K562 (cell line): Measurements from ENCODE around the gene SLC25A15. TPM values are rescaled to one million over a fixed set of nuclear protein-coding genes. Genes with fewer than 3 reads are reported as not detected.

Experiments used
- ATAC-seq: fragments of 200-7000 bp; cut with Tn5 transposase; 3 replicates; pipeline ENCODE4 v1.9.1; 2020; ENCODE audit warnings: moderate library complexity
- BruUV-seq: library from RNA; stranded (reverse); fragments of 400-500 nt; replicated peaks from 2 replicates; lab custom pipeline; 2021; lab: Mats Ljungman, UMichigan
- CTCF ChIA-PET: fragments of 300-600 bp; formaldehyde crosslinking; extraction: SDS; loops from one replicate; lab custom pipeline; 2021; ENCODE audit warnings: low intra/inter-chr PET ratio; lab: Yijun Ruan, JAX
- POLR2A ChIA-PET: fragments of 300-600, 350-650 bp; sonication (Branson Sonifier 250); formaldehyde crosslinking; extraction: SDS; loops from one replicate; lab custom pipeline; 2021; ENCODE audit warnings: antibody characterized with exemption, inconsistent platforms; lab: Yijun Ruan, JAX
- DNase-seq, 4 experiments: peaks; one replicate each; pipeline versions ENCODE4 v3.0.0 to v3.0.0-alpha.2; 2011 to 2018; ENCODE audit warnings: low spot score in 3 of 4, mixed read lengths in 3 of 4; ENCODE audit errors: extremely low read depth in 1 of 4
- FAIRE-seq: peaks from 2 replicates; lab custom pipeline; 2011; peaks lifted over from hg19 to GRCh38; lab: Jason Lieb, UNC
- H2AFZ ChIP-seq: 2 replicates; pipeline ENCODE4 v1.6.0; 2011; ENCODE audit warnings: low read depth, low read length, control low read depth, inconsistent platforms
- H3K27ac ChIP-seq: fragments of 200-600 bp; 3 replicates; pipeline ENCODE4 v1.8.0; 2011; ENCODE audit warnings: low read depth, mild to moderate bottlenecking, control low read depth, inconsistent platforms, low read length, moderate library complexity, mixed read lengths; ENCODE audit errors: extremely low read depth
- H3K27me3 ChIP-seq, 2 experiments: fragments of 300-600 bp in 1 of 2; 2 replicates in 1 of 2; 3 replicates in 1 of 2; pipeline versions ENCODE4 v1.6.0 to v1.8.0; 2011; ENCODE audit warnings: inconsistent platforms in 2 of 2, low read length in 2 of 2, mild to moderate bottlenecking in 1 of 2, mixed read lengths in 1 of 2, moderate library complexity in 1 of 2; ENCODE audit not compliant: control insufficient read depth in 2 of 2, insufficient read depth in 2 of 2
- H3K36me3 ChIP-seq: fragments of 300-600 bp; 3 replicates; pipeline ENCODE4 v1.8.0; 2011; ENCODE audit warnings: mild to moderate bottlenecking, low read length, inconsistent platforms; ENCODE audit not compliant: control insufficient read depth, insufficient read depth
- H3K4me1 ChIP-seq, 2 experiments: fragments of 200-600 bp in 1 of 2; replicated peaks in 1 of 2; 2 replicates in 1 of 2; 3 replicates in 1 of 2; pipeline versions ENCODE4 v1.5.1 to v1.8.0; 2011; ENCODE audit warnings: inconsistent platforms in 2 of 2, low read length in 2 of 2, mild to moderate bottlenecking in 1 of 2, mixed read lengths in 1 of 2, moderate library complexity in 1 of 2; ENCODE audit not compliant: control insufficient read depth in 2 of 2, insufficient read depth in 2 of 2
- H3K4me2 ChIP-seq: 2 replicates; pipeline ENCODE4 v1.6.1; 2011; ENCODE audit warnings: low read length, control low read depth, inconsistent platforms, mixed read lengths; ENCODE audit not compliant: insufficient read depth
- H3K4me3 ChIP-seq: fragments of 200-600 bp; sonication (generic), shearing (Covaris generic); 2 replicates; pipeline ENCODE4 v1.5.1; 2016; ENCODE audit warnings: control low read depth, inconsistent platforms
- H3K79me2 ChIP-seq: fragments of 200-600 bp; 3 replicates; pipeline ENCODE4 v1.8.0; 2011; ENCODE audit warnings: low read length, inconsistent platforms; ENCODE audit not compliant: control insufficient read depth, insufficient read depth
- H3K9ac ChIP-seq, 2 experiments: 2 replicates each; pipeline versions ENCODE4 v1.6.0 to v1.6.1; 2011; ENCODE audit warnings: low read depth in 2 of 2, low read length in 2 of 2, control low read depth in 1 of 2, inconsistent platforms in 1 of 2, mild to moderate bottlenecking in 1 of 2, mixed read lengths in 1 of 2; ENCODE audit not compliant: insufficient read depth in 1 of 2
- H3K9me1 ChIP-seq: one replicate; pipeline ENCODE4 v1.6.0; 2011; ENCODE audit warnings: inconsistent platforms, mild to moderate bottlenecking, low read length, moderate library complexity; ENCODE audit not compliant: control insufficient read depth, insufficient read depth
- H3K9me3 ChIP-seq: replicated peaks from 2 replicates; pipeline ENCODE4 v1.5.1; 2011; ENCODE audit warnings: low read depth, low read length, inconsistent platforms; ENCODE audit not compliant: control insufficient read depth, insufficient read depth
- H4K20me1 ChIP-seq: replicated peaks from 2 replicates; pipeline ENCODE4 v1.6.1; 2011; ENCODE audit warnings: low read length, inconsistent platforms, mixed read lengths; ENCODE audit not compliant: control insufficient read depth, insufficient read depth
- BCL6 ChIP-seq: fragments of 250-450 bp; sonication (Bioruptor Pico); IDR thresholded peaks from 2 replicates; pipeline ENCODE4 v1.4.0; 2020
- POLR2H ChIP-seq: IDR thresholded peaks from 2 replicates; pipeline ENCODE4 v1.6.1; 2016; ENCODE audit warnings: missing genetic modification characterization, low read depth, mild to moderate bottlenecking, control low read depth, missing compliant biosample characterization, moderate library complexity
- RFX5 ChIP-seq: IDR thresholded peaks from 2 replicates; pipeline ENCODE4 v1.6.1; 2011; ENCODE audit warnings: low read depth, mild to moderate bottlenecking, improper control_type of control experiment, low read length
- TCFL5 ChIP-seq: fragments of 250-450 bp; sonication (Bioruptor Pico); conservative IDR thresholded peaks from 2 replicates; pipeline ENCODE4 v1.6.1; 2021; ENCODE audit warnings: mild to moderate bottlenecking, moderate library complexity, matching md5 sums
- ZNF121 ChIP-seq: sonication (generic); formaldehyde crosslinking; conservative IDR thresholded peaks from 2 replicates; pipeline ENCODE4 v1.8.0; 2022; ENCODE audit warnings: missing genetic modification reagents
- ZNF134 ChIP-seq: fragments of 250-450 bp; sonication (Bioruptor Pico); conservative IDR thresholded peaks from 2 replicates; pipeline ENCODE4 v1.4.0; 2020
- ZNF23 ChIP-seq: fragments of 250-450 bp; sonication (Bioruptor Pico); IDR thresholded peaks from 2 replicates; pipeline ENCODE4 v1.4.0; 2020; ENCODE audit warnings: mild to moderate bottlenecking
- WGBS: fragments of 100-300 bp; shearing (Covaris generic); methylation state at CpG from one replicate; pipeline ENCODE4 v1.1.6; 2016; ENCODE audit warnings: low coverage, mixed read lengths; ENCODE audit not compliant: insufficient coverage; ENCODE audit errors: missing lambda C conversion rate; 5-methylcytosine and 5-hydroxymethylcytosine counted together
- in situ Hi-C: fragments of 300-500 bp; cut with MboI; formaldehyde crosslinking; loops from 4 replicates; pipeline ENCODE4 v1.15.0; 2018; ENCODE audit warnings: inconsistent platforms, mixed read lengths
- intact Hi-C: fragments of 100-400 bp; cut with micrococcal nuclease; formaldehyde crosslinking; loops from 2 replicates; pipeline ENCODE4 v1.14.2; 2022
- polyA plus RNA-seq, 8 experiments: library from polyadenylated mRNA; depleted of rRNA in 4 of 8; stranded (reverse) in 5 of 8; unstranded in 3 of 8; fragments of >200 nt; fragmentation: Nextera tagmentation in 2 of 8; fragmentation: Illumina TruSeq in 1 of 8; extraction: Ambion mirVana in 2 of 8; extraction: Trizol in 1 of 8; gene quantifications; 2 replicates each; pipeline versions ENCODE4 v1.2.1 to v1.2.3, GENCODE V29; 2011 to 2014; ENCODE audit warnings: inconsistent platforms in 1 of 8, missing spikeins in 1 of 8
- total RNA-seq, 7 experiments: library from RNA; depleted of rRNA in 6 of 7; stranded (reverse); fragments of >200 nt in 6 of 7; fragmentation: Illumina TruSeq in 2 of 7; extraction: Trizol in 2 of 7; gene quantifications; 2 replicates each; pipeline versions ENCODE4 v1.2.1 to v1.2.3, GENCODE V29; 2011 to 2021; ENCODE audit warnings: low replicate concordance in 1 of 7
- TF ChIP-seq, protein P1 (sequence below): sonication (generic); formaldehyde crosslinking; IDR thresholded peaks from 2 replicates; pipeline ENCODE4 v1.8.0; 2022; ENCODE audit warnings: mild to moderate bottlenecking, low read depth, missing genetic modification reagents

Gene SLC25A15
- total and polyA plus RNA-seq, 9 of the 15 experiments (the other 6 are each of a cell fraction or from before 2014, with no cell fraction given): 3.5 to 30.5 (median 20.3) TPM

DNA sequence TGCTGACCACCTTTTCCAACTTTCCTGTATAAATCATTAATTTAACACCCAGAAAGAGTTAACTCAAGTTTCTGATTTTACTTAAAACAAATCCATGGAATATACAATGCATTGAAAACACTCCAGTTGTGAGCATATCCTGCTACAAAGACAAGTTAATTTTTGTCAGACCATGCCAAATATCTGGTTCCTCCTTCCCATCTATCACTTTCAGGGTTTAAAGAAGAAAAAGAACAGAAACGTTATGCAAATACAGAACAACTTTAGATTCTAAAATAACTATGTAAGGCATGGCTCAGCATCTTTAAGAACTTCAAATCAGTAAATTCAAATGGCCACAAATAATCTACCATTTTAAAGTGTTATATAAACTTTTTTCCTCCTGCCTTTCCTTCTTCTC lies 33.4 kb upstream of the SLC25A15 start (continued):
- TF ChIP-seq TCFL5 (CRISPR knock-in tag): no peak
- no peak for TF ChIP-seq ZNF23 (CRISPR knock-in tag)
- no peak for TF ChIP-seq BCL6 (CRISPR knock-in tag)

- intact Hi-C loops: no loop called here
- no peak overlapping the region for H3K9ac ChIP-seq
- in situ Hi-C loops: no loop called here
- no peaks in the 10 kb centered on the region; the same call in 1 of the 2 replicates for H4K20me1 ChIP-seq
- peaks cover 36% of the 10 kb centered on the region; the same call in 2 of the 3 replicates for H3K36me3 ChIP-seq
- no peaks in the 10 kb centered on the region for H3K9me3 ChIP-seq
- no peak for TF ChIP-seq ZNF121 (CRISPR knock-in tag)
- no peak for TF ChIP-seq RFX5
- TF ChIP-seq ZNF134: no peak
- no peak for TF ChIP-seq POLR2H
- TF ChIP-seq, protein P1, sequence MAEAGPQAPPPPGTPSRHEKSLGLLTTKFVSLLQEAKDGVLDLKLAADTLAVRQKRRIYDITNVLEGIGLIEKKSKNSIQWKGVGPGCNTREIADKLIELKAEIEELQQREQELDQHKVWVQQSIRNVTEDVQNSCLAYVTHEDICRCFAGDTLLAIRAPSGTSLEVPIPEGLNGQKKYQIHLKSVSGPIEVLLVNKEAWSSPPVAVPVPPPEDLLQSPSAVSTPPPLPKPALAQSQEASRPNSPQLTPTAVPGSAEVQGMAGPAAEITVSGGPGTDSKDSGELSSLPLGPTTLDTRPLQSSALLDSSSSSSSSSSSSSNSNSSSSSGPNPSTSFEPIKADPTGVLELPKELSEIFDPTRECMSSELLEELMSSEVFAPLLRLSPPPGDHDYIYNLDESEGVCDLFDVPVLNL: no peak
- no peaks in the 10 kb centered on the region for H3K9me1 ChIP-seq
- FAIRE-seq (no peak), ATAC-seq (no peak), DNase-seq (no peak)
- 96% methylated on average over 4 of the region's 4 CpGs for WGBS
- H2AFZ ChIP-seq: no peak overlapping the region
- BruUV-seq: no TSS peak
- CTCF ChIA-PET: no interaction called here
- POLR2A ChIA-PET: no interaction called here
- no peaks in the 10 kb centered on the region for H3K79me2 ChIP-seq
- H3K4me1 ChIP-seq: no peaks in the 10 kb centered on the region
- H3K27ac ChIP-seq: no peak overlapping the region
- H3K4me3 ChIP-seq: no peak overlapping the region
- no peaks in the 10 kb centered on the region for H3K27me3 ChIP-seq
- H3K4me2 ChIP-seq: no peak overlapping the region
Observed at GRCh38 chr13:40758811-40759210, 30.6 kb upstream of the SLC25A15 start.
